ENCODE results near the gene JDP2. TPM values are rescaled to one million over a fixed set of nuclear protein-coding genes. Genes with fewer than 3 reads are reported as not detected.

JDP2 gene
- total RNA-seq, 2 donors from 2014 or later: 15.7 to 23.1 TPM

GRCh38 chr14:75487155-75487671, 59.4 kb downstream of the JDP2 start:
- no peak overlapping the region for H3K9ac ChIP-seq (ENCODE audit: extremely low read depth, low read length, poor library complexity, severe bottlenecking)
- Mint-ChIP-seq H3K4me1 (no peaks in the 10 kb centered on the region), H3K36me3 (ENCODE audit: low read depth) (no peaks in the 10 kb centered on the region), H3K9me3 (no peaks in the 10 kb centered on the region), H3K27ac (no peak overlapping the region), H3K4me3 (no peak overlapping the region), H3K27me3 (ENCODE audit: insufficient read depth) (peaks cover 4% of the 10 kb centered on the region)
- no peaks in the 10 kb centered on the region for H3K9me3 ChIP-seq (ENCODE audit: control insufficient read depth, low read length)
- H3K27me3 ChIP-seq (ENCODE audit: control insufficient read depth, insufficient read depth, low read length, poor library complexity, severe bottlenecking): no peaks in the 10 kb centered on the region
- H3K4me3 ChIP-seq (ENCODE audit: low read length): no peak overlapping the region
- no peak for DNase-seq
- H3K27ac ChIP-seq (ENCODE audit: low read depth, low read length): no peak overlapping the region
- no peaks in the 10 kb centered on the region for H3K4me1 ChIP-seq (ENCODE audit: control insufficient read depth, insufficient read depth, low read length)
- no peaks in the 10 kb centered on the region for H3K36me3 ChIP-seq (ENCODE audit: control insufficient read depth, insufficient read depth, low read length)
- WGBS, 2 experiments (ENCODE audit: insufficient coverage in 1 of 2, insufficient read length in 1 of 2): 86 to 91% methylated on average over 5 to 7 of the region's 7 CpGs
- TF ChIP-seq CTCF (conservative IDR thresholded peaks at IDR 0.05): no peak

GRCh38 chr14:75489480-75489837, 61.6 kb downstream of the JDP2 start:
- 92 to 96% methylated on average over 5 to 6 of the region's 6 CpGs for WGBS, 2 experiments (ENCODE audit: insufficient coverage in 1 of 2, insufficient read length in 1 of 2)
- H3K9me3 ChIP-seq (ENCODE audit: control insufficient read depth, low read length): no peaks in the 10 kb centered on the region
- H3K9me3 Mint-ChIP-seq: no peaks in the 10 kb centered on the region
- no peaks in the 10 kb centered on the region for H3K27me3 ChIP-seq (ENCODE audit: control insufficient read depth, insufficient read depth, low read length, poor library complexity, severe bottlenecking)
- no peak for TF ChIP-seq CTCF (conservative IDR thresholded peaks at IDR 0.05)
- no peaks in the 10 kb centered on the region for H3K36me3 ChIP-seq (ENCODE audit: control insufficient read depth, insufficient read depth, low read length)
- H3K27me3 Mint-ChIP-seq (ENCODE audit: insufficient read depth): peaks cover 4% of the 10 kb centered on the region
- no peak overlapping the region for H3K9ac ChIP-seq (ENCODE audit: extremely low read depth, low read length, poor library complexity, severe bottlenecking)
- no peak overlapping the region for H3K4me3 ChIP-seq (ENCODE audit: low read length)
- peak overlapping the region; percentile 37 for H3K4me3 Mint-ChIP-seq
- no peak overlapping the region for H3K27ac ChIP-seq (ENCODE audit: low read depth, low read length)
- H3K4me1 ChIP-seq (ENCODE audit: control insufficient read depth, insufficient read depth, low read length): no peaks in the 10 kb centered on the region
- no peaks in the 10 kb centered on the region for H3K36me3 Mint-ChIP-seq (ENCODE audit: low read depth)
- no peaks in the 10 kb centered on the region for H3K4me1 Mint-ChIP-seq
- no peak for DNase-seq
- H3K27ac Mint-ChIP-seq: no peak overlapping the region

- Mint-ChIP-seq H3K36me3 (ENCODE audit: low read depth) (no peaks in the 10 kb centered on the region), H3K27ac (no peak overlapping the region), H3K4me3 (no peak overlapping the region), H3K9me3 (no peaks in the 10 kb centered on the region), H3K4me1 (no peaks in the 10 kb centered on the region), H3K27me3 (ENCODE audit: insufficient read depth) (peaks cover 4% of the 10 kb centered on the region)
- no peak overlapping the region for H3K9ac ChIP-seq (ENCODE audit: extremely low read depth, low read length, poor library complexity, severe bottlenecking)
- no peak overlapping the region for H3K27ac ChIP-seq (ENCODE audit: low read depth, low read length)
- no peaks in the 10 kb centered on the region for H3K27me3 ChIP-seq (ENCODE audit: control insufficient read depth, insufficient read depth, low read length, poor library complexity, severe bottlenecking)
- no peak for DNase-seq
- WGBS, 2 experiments (ENCODE audit: insufficient coverage in 1 of 2, insufficient read length in 1 of 2): 90 to 92% methylated on average over 13 to 14 of the region's 14 CpGs
- TF ChIP-seq CTCF (conservative IDR thresholded peaks at IDR 0.05): no peak
- H3K36me3 ChIP-seq (ENCODE audit: control insufficient read depth, insufficient read depth, low read length): no peaks in the 10 kb centered on the region
- no peak overlapping the region for H3K4me3 ChIP-seq (ENCODE audit: low read length)
- H3K4me1 ChIP-seq (ENCODE audit: control insufficient read depth, insufficient read depth, low read length): no peaks in the 10 kb centered on the region
- no peaks in the 10 kb centered on the region for H3K9me3 ChIP-seq (ENCODE audit: control insufficient read depth, low read length)
Measured at GRCh38 chr14:75491376-75491978, 63.7 kb downstream of the JDP2 start.

Data from endodermal cell (in vitro differentiated cells).